GM21360 (cell line): ENCODE measurements around the gene FXYD2.

Source experiments
- ATAC-seq: cut with Tn5 transposase; IDR thresholded peaks from one replicate; pipeline ENCODE4 v1.9.1; 2021; ENCODE audit warnings: mild to moderate bottlenecking, moderate library complexity; ENCODE audit not compliant: unreplicated experiment

The FXYD2 gene

GRCh38 chr11:117836077-117836960 is 11.8 kb upstream of the FXYD2 start:
- no peak for ATAC-seq

- no peak for ATAC-seq
These were observed 11.0 kb upstream of the FXYD2 start for GRCh38 chr11:117835576-117835975.

DNA sequence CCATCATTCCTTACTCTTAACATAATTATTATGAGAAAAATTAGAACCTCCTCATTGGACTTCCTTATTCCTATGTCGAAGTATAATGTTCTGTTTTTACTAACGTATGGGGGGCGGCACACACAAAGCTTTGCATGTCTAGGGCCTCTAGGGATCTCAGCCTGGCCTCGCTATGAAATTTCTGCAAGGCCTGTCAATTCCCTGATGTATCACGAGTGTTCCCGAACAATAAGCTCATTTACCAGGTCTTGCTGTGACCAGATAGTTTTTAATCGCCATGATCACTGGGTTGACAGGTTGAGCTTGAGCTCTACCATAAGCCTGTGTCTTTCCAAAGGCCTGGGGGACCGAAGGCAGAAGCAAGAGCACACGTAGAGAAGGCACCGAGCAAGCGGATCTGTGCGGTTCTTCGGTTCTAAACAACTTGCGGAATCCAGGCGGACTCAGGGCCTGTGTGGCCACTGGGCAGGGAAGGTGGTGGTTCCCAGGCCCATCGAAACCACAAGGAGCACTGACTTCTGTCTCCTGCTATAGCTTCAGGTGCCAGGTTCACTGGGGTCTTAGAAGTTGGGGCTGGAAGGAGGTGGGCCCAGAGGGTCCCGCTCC is 10.4 kb upstream of the FXYD2 start:
- ATAC-seq, result no peak

GRCh38 chr11:117834068-117834810 is 9.7 kb upstream of the FXYD2 start:
- ATAC-seq, result no peak

- ATAC-seq, result no peak
These were observed 8.9 kb upstream of the FXYD2 start for GRCh38 chr11:117833401-117833891.

GRCh38 chr11:117832511-117832910 is 8.0 kb upstream of the FXYD2 start:
- ATAC-seq, result no peak

DNA sequence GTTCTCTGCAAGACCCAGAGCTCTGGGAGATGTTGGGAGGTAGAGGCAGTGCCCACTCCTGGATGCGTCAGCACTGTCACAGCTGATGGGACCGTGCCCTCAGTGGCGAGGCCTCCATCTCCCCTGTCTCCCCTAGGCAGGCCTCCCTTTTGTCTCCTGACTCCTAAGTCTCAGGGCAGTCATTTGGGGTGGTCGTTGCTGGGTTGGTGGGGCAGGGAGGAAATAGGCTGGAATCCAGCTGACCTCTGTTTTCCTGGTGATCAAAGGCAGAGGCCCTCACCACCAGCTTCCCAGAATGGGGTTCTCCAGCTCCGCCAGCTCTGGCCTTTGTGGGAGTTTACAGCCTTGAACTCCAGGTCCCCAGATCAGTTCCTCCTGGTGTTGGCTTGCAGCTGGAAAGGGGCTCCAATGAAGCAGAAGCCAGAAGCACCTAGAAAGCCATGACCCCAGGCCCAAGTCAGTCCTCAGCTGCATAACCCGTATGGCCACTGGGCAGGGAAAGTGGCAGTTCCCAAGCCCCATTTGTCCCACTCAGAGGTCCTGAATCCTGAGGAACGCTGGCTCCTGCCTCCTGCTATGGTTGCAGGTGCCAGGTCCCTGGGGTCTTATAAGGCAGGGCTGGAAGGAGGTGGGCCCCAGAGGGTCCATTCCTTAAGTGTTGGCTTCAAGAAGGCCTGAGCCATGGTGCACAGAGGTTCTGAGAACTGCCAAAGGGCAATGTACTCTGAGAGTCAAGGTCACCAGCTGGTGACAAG is 7.3 kb upstream of the FXYD2 start:
- no peak for ATAC-seq

DNA sequence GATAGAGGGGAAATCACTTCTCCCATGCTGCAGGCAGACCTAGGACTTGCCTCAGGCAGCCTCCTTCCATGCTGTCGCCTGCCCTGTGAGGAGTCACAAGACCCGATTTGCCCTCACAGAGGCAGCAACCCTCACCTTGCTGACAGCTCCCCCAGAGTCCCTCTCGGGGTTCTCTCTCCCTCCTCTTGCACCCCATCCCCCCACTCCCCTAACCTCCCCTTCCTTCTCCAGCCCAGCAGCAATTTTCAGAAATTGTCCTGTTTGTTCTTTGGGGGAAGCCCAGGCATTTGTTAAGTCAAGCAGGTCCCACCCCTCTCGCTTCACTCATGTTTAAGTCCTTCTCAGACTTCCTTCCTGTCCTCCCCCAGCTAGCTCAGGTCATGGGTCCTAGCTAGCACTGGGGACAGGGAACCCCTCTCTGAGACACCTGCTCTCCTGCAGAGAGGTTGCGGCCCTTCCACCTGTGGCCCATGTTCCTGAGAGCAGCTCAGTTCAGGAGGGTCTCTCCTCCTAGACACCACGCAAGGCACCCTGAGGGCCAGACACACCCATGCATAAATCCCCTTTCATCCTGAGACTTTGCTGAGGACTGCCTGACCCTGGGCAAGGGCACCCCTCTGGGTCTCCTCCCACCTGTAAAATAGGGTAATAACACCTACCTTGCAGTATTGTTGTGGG is 6.3 kb upstream of the FXYD2 start:
- no peak for ATAC-seq

- ATAC-seq, result no peak
These were observed 5.5 kb upstream of the FXYD2 start for GRCh38 chr11:117830072-117830471.

GRCh38 chr11:117829369-117829725 is 4.8 kb upstream of the FXYD2 start:
- ATAC-seq, result no peak

GRCh38 chr11:117828611-117829368 is 4.2 kb upstream of the FXYD2 start:
- no peak for ATAC-seq

- ATAC-seq, result no peak
These were observed 3.3 kb upstream of the FXYD2 start for GRCh38 chr11:117827521-117828511.

- no peak for ATAC-seq
These were observed 2.3 kb upstream of the FXYD2 start for GRCh38 chr11:117826832-117827231.

DNA sequence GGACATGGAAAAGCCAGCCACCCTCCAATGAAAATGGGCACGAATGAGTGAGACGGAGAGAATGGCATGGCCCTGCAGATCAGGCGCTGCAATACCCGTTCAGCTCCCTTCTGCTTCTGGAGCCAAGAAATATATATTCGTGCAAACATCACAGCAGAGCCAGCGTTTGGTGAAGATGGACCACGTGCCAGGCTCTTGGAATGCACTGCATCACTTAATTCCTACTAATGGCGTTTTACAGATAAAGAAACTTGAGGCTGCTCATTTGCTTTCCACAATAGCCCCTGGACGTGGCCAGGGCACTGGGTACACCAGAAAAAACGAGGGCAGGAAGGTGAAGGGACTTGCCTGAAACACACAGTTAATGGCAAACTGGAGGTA is 1.6 kb upstream of the FXYD2 start:
- ATAC-seq, result no peak

DNA sequence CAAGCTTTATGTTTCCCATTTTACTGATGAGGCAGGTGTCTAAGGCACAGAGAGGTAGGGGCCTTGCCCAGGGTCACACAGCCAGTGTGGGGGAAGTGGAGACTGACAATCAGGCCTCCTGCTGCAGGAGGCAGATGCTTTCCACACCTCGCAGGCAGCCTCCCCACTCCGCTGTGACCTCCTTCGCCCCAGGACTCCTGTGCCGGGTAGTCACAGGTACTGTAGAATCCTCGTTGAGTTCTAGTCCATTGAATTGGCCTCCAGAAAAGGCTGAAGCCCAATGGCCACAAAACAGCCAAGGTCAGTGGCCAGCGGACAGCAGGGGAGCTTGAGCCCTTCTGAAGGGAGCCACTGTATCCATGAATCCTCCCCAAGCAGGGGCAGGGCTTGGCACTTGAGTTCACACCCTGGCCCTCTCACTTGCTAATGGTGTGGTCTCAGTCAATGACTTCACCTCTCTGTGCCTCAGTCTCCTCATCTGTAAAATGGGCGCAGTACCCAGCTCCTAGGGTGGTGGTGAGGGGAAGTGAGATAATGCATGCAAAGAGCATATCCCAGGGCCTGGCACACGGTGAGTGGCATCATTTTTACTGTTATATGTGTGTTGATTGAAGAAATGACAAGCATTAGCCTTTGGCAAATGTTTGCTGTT is 1.1 kb upstream of the FXYD2 start:
- ATAC-seq, result no peak

- ATAC-seq, result no peak
These were observed 561 bp downstream of the FXYD2 start for GRCh38 chr11:117823946-117824420.

DNA sequence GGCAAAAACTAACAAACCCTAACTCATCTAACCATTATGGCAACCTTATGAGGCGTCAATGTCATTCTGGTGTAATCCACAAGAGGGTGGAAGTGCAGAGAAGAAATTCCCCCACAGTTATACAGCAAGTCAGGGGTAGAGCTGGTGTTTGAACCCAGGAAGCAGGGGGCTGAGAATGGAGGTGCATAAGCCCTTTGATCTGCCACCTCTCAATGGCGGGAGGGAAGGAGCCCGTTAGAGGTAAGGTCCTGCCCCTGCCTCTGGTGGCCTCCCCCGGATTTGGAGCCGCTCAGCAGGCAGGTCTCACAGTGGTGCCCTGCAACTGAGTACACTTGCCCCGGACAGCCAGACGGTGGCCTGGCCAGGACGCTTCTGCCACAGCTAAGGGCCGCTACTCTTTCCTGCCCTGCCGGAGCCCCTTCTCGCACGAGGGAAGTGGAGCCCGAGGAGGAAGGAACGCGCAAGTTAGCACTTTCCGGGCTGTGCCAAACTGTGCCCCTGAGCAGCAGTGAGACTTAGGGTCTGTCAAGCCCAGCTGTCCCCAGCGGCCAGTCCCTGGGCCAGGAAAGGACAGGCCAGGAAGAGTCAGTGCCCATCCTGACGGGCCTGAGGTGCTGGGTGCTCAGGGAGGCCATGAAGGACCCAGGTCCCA is 1.1 kb downstream of the FXYD2 start:
- ATAC-seq, result no peak
